Ascending aorta (tissue), 2 donors: ENCODE measurements around the gene OR14A16. TPM values are rescaled to one million over a fixed set of nuclear protein-coding genes. Genes with fewer than 3 reads are reported as not detected.

ENCODE experiments used
- DNase-seq, 2 donors: peaks; one replicate each; pipeline ENCODE4 v3.0.0-alpha.2; 2019; ENCODE audit warnings: low spot score in 2 of 2
- H3K27ac ChIP-seq, 2 donors: fragments of 200-600 bp; sonication (generic); one replicate each; pipeline ENCODE4 v1.5.1; 2016 to 2017; ENCODE audit warnings: mild to moderate bottlenecking in 1 of 2
- H3K27me3 ChIP-seq: fragments of 200-600 bp; sonication (generic); one replicate; pipeline ENCODE4 v1.5.1; 2017
- H3K36me3 ChIP-seq, 2 donors: fragments of 200-600 bp; sonication (generic); one replicate each; pipeline ENCODE4 v1.5.1; 2016
- H3K4me1 ChIP-seq, 2 donors: fragments of 200-600 bp; sonication (generic); one replicate each; pipeline ENCODE4 v1.5.1; 2016 to 2017; ENCODE audit warnings: mild to moderate bottlenecking in 1 of 2
- H3K4me3 ChIP-seq, 2 donors: fragments of 200-600 bp; sonication (generic); one replicate each; pipeline ENCODE4 v1.5.1; 2016 to 2017; ENCODE audit warnings: mild to moderate bottlenecking in 1 of 2
- H3K9me3 ChIP-seq, 2 donors: fragments of 200-600 bp; sonication (generic); one replicate each; pipeline ENCODE4 v1.5.1; 2016
- intact Hi-C: fragments of 100-400 bp; cut with DNase I; formaldehyde crosslinking; loops from one replicate; pipeline ENCODE4 v1.15.1; 2023
- total RNA-seq: library from RNA; depleted of rRNA; stranded (reverse); fragments of >200 nt; gene quantifications from one replicate; pipeline ENCODE4 v1.1.0, GENCODE V29; 2016
- TF ChIP-seq, protein P1 (sequence below), 3 experiments: fragments of 200-600 bp in 2 of 3; fragments of 450-650 bp in 1 of 3; sonication (generic) in 2 of 3; IDR thresholded peaks; one replicate each; pipeline ENCODE4 v1.5.1; 2016 to 2019; ENCODE audit warnings: antibody characterized with exemption in 3 of 3, mild to moderate bottlenecking in 1 of 3, moderate library complexity in 1 of 3

Gene OR14A16
- total RNA-seq, 1 donor from 2014 or later: not detected

DNA sequence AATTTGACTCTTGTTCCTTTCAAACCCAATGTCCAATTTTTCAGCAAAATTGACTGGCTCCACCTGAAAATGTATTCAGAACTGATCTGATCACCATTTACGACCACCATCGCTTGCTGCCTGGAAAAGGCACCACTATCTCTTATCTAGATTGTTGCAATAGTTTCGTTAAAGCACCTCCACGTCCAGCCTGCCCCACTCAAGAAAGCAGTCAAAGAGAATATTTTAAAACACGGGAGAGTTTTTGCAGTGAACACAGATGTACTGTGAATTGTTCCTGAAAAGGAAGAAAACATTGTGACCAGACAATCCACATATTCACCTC, 21.7 kb upstream of the OR14A16 start:
- Histone ChIP-seq H3K4me3 (no peak overlapping the region), H3K36me3 (no peaks in the 10 kb centered on the region), H3K4me1 (no peaks in the 10 kb centered on the region), H3K9me3 (no peaks in the 10 kb centered on the region), H3K27ac (no peak overlapping the region), H3K27me3 (no peaks in the 10 kb centered on the region)
- TF ChIP-seq, protein P1, sequence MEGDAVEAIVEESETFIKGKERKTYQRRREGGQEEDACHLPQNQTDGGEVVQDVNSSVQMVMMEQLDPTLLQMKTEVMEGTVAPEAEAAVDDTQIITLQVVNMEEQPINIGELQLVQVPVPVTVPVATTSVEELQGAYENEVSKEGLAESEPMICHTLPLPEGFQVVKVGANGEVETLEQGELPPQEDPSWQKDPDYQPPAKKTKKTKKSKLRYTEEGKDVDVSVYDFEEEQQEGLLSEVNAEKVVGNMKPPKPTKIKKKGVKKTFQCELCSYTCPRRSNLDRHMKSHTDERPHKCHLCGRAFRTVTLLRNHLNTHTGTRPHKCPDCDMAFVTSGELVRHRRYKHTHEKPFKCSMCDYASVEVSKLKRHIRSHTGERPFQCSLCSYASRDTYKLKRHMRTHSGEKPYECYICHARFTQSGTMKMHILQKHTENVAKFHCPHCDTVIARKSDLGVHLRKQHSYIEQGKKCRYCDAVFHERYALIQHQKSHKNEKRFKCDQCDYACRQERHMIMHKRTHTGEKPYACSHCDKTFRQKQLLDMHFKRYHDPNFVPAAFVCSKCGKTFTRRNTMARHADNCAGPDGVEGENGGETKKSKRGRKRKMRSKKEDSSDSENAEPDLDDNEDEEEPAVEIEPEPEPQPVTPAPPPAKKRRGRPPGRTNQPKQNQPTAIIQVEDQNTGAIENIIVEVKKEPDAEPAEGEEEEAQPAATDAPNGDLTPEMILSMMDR (IDR thresholded peaks at IDR 0.05): no peak
- no peak for DNase-seq
- intact Hi-C loops: no loop called here

GRCh38 chr1:247845011-247845692, 21.2 kb upstream of the OR14A16 start:
- no peaks in the 10 kb centered on the region for H3K9me3 ChIP-seq
- no peaks in the 10 kb centered on the region for H3K36me3 ChIP-seq
- no peak overlapping the region for H3K4me3 ChIP-seq
- intact Hi-C loops: no loop called here
- TF ChIP-seq, protein P1 (IDR thresholded peaks at IDR 0.05): no peak
- no peaks in the 10 kb centered on the region for H3K27me3 ChIP-seq
- H3K27ac ChIP-seq: no peak overlapping the region
- no peaks in the 10 kb centered on the region for H3K4me1 ChIP-seq
- no peak for DNase-seq

DNA sequence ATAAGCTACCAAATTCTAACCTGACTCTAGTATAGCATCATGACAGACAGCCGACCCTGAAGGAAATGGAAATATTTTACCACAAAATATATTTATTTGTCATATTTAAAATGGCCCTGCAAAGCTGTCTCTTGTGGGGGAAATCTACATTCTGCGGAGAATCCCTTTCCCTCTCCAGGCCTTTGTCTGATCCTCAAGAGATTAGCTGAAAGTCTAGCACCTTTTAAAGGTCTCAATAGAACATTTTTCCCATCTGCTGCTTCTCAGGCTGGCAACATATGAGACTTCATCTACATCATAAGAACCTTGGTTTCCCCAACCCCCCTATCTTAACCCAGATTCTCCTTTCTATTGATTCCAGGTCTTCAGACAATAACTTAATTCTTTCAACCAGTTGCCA, 19.5 kb upstream of the OR14A16 start:
- Histone ChIP-seq H3K9me3 (no peaks in the 10 kb centered on the region), H3K36me3 (no peaks in the 10 kb centered on the region), H3K4me3 (no peak overlapping the region), H3K4me1 (no peaks in the 10 kb centered on the region), H3K27me3 (no peaks in the 10 kb centered on the region), H3K27ac (no peak overlapping the region)
- intact Hi-C loops: no loop called here
- DNase-seq: no peak
- TF ChIP-seq, protein P1 (IDR thresholded peaks at IDR 0.05): no peak

GRCh38 chr1:247841796-247842195, 17.9 kb upstream of the OR14A16 start, which contains the start of gene OR11L1:
Gene OR11L1, minus strand, starts transcription at chr1:247841896. Its CDS starts 0 bp downstream, at chr1:247841896.
- Histone ChIP-seq H3K27ac (no peak within 1 kb of the TSS), H3K4me1 (no peaks in the 10 kb centered on the region), H3K36me3 (no peaks in the 10 kb centered on the region), H3K9me3 (no peaks in the 10 kb centered on the region), H3K27me3 (no peaks in the 10 kb centered on the region), H3K4me3 (no peak within 1 kb of the TSS)
- intact Hi-C loops: no loop called here
- TF ChIP-seq, protein P1 (IDR thresholded peaks at IDR 0.05): no peak
- no peak for DNase-seq

DNA sequence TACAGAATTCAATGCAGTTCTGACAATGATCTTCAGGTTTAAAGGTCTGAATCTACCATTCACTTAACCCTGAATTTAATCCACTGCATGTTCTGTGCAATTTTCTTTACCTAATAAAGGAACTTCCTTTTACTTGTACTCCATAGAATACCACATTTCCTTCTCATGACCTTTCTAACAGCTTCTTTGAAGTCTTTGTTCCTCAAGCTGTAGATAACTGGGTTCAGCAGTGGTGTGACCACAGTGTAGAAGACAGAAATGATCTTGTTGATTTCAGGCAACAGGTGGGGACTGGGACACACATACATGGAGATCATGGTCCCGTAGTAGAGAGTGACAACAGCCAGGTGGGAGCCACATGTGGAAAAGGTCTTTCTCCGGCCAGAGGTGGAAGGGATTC, 16.9 kb upstream of the OR14A16 start:
- H3K4me3 ChIP-seq: no peak overlapping the region
- no peaks in the 10 kb centered on the region for H3K36me3 ChIP-seq

More for the DNA sequence above, 16.9 kb upstream of the OR14A16 start:
- DNase-seq: no peak
- TF ChIP-seq, protein P1 (IDR thresholded peaks at IDR 0.05): no peak
- no peaks in the 10 kb centered on the region for H3K4me1 ChIP-seq
- H3K27me3 ChIP-seq: no peaks in the 10 kb centered on the region
- no peaks in the 10 kb centered on the region for H3K9me3 ChIP-seq
- no peak overlapping the region for H3K27ac ChIP-seq
- intact Hi-C loops: no loop called here
